ENCODE measurements around the gene TRAPPC2. TPM values are rescaled to one million over a fixed set of nuclear protein-coding genes. Genes with fewer than 3 reads are reported as not detected.

The TRAPPC2 gene
- total RNA-seq, 1 experiment from 2014 or later, result 11.9 TPM

GRCh38 chrX:13774696-13775095, 40.3 kb upstream of the TRAPPC2 start:
- no peaks in the 10 kb centered on the region for H3K4me1 ChIP-seq (ENCODE audit: control insufficient read depth in 1 of 2, insufficient read depth in 2 of 2, low read length in 2 of 2)
- no peaks in the 10 kb centered on the region for H3K9me3 ChIP-seq (ENCODE audit: control insufficient read depth in 1 of 2, insufficient read depth in 1 of 2, low read depth in 1 of 2, low read length in 2 of 2)
- H3K27ac ChIP-seq (ENCODE audit: low read depth, low read length), result no peak overlapping the region
- ATAC-seq, result no peak
- H3K36me3 ChIP-seq (ENCODE audit: control insufficient read depth in 1 of 2, insufficient read depth in 2 of 2, low read length in 2 of 2), result no peaks in the 10 kb centered on the region; a peak in 2 of 4 replicates
- no peak overlapping the region for H3K9ac ChIP-seq (ENCODE audit: low read length)
- no peaks in the 10 kb centered on the region for H3K9me2 ChIP-seq (ENCODE audit: insufficient read depth)
- no peaks in the 10 kb centered on the region for H4K20me1 ChIP-seq (ENCODE audit: insufficient read depth)
- ChIA-PET RAD21 (ENCODE audit: low non-redundant PET in 1 of 2, low total read pairs in 2 of 2, uncharacterized antibody in 2 of 2, unreplicated experiment in 2 of 2) (no interaction called here), POLR2A (no interaction called here), CTCF (no interaction called here)
- H3K27me3 ChIP-seq (ENCODE audit: insufficient read depth, low read length), result no peaks in the 10 kb centered on the region
- no peak for DNase-seq (ENCODE audit: low read depth, low spot score)
- H2AFZ ChIP-seq (ENCODE audit: low read depth, low read length, poor library complexity, severe bottlenecking), result no peak overlapping the region
- no peak overlapping the region for H3K4me3 ChIP-seq (replicated peaks in 1 of 2; ENCODE audit: low read depth in 1 of 2, low read length in 2 of 2)
- no peaks in the 10 kb centered on the region for H3K79me2 ChIP-seq (ENCODE audit: insufficient read depth, low read length)
- H3K4me2 ChIP-seq (ENCODE audit: low read length), result no peak overlapping the region
- BruUV-seq (replicated peaks), result no TSS peak
- TF ChIP-seq CTCF (IDR thresholded peaks at IDR 0.05 in 2 of 3, conservative IDR thresholded peaks at IDR 0.05 in 1 of 3; ENCODE audit: borderline replicate concordance in 1 of 3, insufficient read depth in 1 of 3, low read depth in 2 of 3, low read length in 2 of 3), result no peak
- no peak for TF ChIP-seq SRF (IDR thresholded peaks at IDR 0.05; ENCODE audit: low read depth)
- no peak for TF ChIP-seq EZH2phosphoT487 (IDR thresholded peaks at IDR 0.05; ENCODE audit: borderline replicate concordance)
- TF ChIP-seq FOSL1 (IDR thresholded peaks at IDR 0.05; ENCODE audit: low read depth), result no peak
- no peak for TF ChIP-seq JUND (IDR thresholded peaks at IDR 0.05)
- no peak for TF ChIP-seq RAD21 (IDR thresholded peaks at IDR 0.05; ENCODE audit: low read depth)
- no peak for TF ChIP-seq ZFX (IDR thresholded peaks at IDR 0.05)
- TF ChIP-seq, protein P1, sequence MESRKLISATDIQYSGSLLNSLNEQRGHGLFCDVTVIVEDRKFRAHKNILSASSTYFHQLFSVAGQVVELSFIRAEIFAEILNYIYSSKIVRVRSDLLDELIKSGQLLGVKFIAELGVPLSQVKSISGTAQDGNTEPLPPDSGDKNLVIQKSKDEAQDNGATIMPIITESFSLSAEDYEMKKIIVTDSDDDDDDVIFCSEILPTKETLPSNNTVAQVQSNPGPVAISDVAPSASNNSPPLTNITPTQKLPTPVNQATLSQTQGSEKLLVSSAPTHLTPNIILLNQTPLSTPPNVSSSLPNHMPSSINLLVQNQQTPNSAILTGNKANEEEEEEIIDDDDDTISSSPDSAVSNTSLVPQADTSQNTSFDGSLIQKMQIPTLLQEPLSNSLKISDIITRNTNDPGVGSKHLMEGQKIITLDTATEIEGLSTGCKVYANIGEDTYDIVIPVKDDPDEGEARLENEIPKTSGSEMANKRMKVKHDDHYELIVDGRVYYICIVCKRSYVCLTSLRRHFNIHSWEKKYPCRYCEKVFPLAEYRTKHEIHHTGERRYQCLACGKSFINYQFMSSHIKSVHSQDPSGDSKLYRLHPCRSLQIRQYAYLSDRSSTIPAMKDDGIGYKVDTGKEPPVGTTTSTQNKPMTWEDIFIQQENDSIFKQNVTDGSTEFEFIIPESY (IDR thresholded peaks at IDR 0.05; ENCODE audit: extremely low read depth, insufficient replicate concordance, low read length), result no peak
- TF ChIP-seq ELF1 (IDR thresholded peaks at IDR 0.05; ENCODE audit: borderline replicate concordance, low read depth), result no peak
- TF ChIP-seq, protein P2, sequence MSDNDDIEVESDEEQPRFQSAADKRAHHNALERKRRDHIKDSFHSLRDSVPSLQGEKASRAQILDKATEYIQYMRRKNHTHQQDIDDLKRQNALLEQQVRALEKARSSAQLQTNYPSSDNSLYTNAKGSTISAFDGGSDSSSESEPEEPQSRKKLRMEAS (IDR thresholded peaks at IDR 0.05), result no peak
- no peak for TF ChIP-seq CBX3 (IDR thresholded peaks at IDR 0.05; ENCODE audit: low read depth)
- intact Hi-C loops (cut with micrococcal nuclease), result no loop called here
